GM18517 (cell line): Measurements from ENCODE around the gene DCBLD1.
"Not testable (repeated sequence)": the region's sequence is repeated elsewhere in the genome, so short reads cannot be mapped to it uniquely, and the experiment has no call there.

Experiments used
- ATAC-seq: cut with Tn5 transposase; IDR thresholded peaks from one replicate; pipeline ENCODE4 v1.9.1; 2021; ENCODE audit warnings: mild to moderate bottlenecking, moderate library complexity; ENCODE audit not compliant: unreplicated experiment

The DCBLD1 gene

GRCh38 chr6:117482240-117483003 is at the start of gene DCBLD1:
Gene DCBLD1, plus strand, starts transcription at chr6:117482674. Its CDS starts 108 bp downstream, at chr6:117482782.
- ATAC-seq, result peak; percentile 74

- ATAC-seq, result no peak
These were observed 41.6 kb upstream of the DCBLD1 start for GRCh38 chr6:117440706-117441525.

GRCh38 chr6:117441824-117442264 is 40.6 kb upstream of the DCBLD1 start:
- no peak for ATAC-seq

GRCh38 chr6:117442313-117442712 is 40.2 kb upstream of the DCBLD1 start:
- ATAC-seq, result not testable (repeated sequence)

- ATAC-seq, result no peak
These were observed 37.9 kb upstream of the DCBLD1 start for GRCh38 chr6:117444600-117444999.

- ATAC-seq, result no peak
These were observed 35.6 kb upstream of the DCBLD1 start for GRCh38 chr6:117446861-117447260.

- no peak for ATAC-seq
These were observed 34.5 kb upstream of the DCBLD1 start for GRCh38 chr6:117448011-117448410.

GRCh38 chr6:117448732-117449485 is 33.6 kb upstream of the DCBLD1 start:
- ATAC-seq, result no peak

- ATAC-seq, result no peak
These were observed 32.7 kb upstream of the DCBLD1 start for GRCh38 chr6:117449549-117450439.

- ATAC-seq, result no peak
These were observed 30.8 kb upstream of the DCBLD1 start for GRCh38 chr6:117451671-117452070.

GRCh38 chr6:117456250-117456649 is 26.2 kb upstream of the DCBLD1 start:
- ATAC-seq, result no peak

GRCh38 chr6:117456998-117457397 is 25.5 kb upstream of the DCBLD1 start:
- no peak for ATAC-seq

GRCh38 chr6:117459204-117459944 is 23.1 kb upstream of the DCBLD1 start:
- ATAC-seq, result no peak

- no peak for ATAC-seq
These were observed 18.5 kb upstream of the DCBLD1 start for GRCh38 chr6:117463762-117464665.

GRCh38 chr6:117464700-117465099 is 17.8 kb upstream of the DCBLD1 start:
- no peak for ATAC-seq

- ATAC-seq, result no peak
These were observed 16.8 kb upstream of the DCBLD1 start for GRCh38 chr6:117465691-117466090.

GRCh38 chr6:117467876-117468275 is 14.6 kb upstream of the DCBLD1 start:
- ATAC-seq, result no peak

- ATAC-seq, result not testable (repeated sequence)
These were observed 13.9 kb upstream of the DCBLD1 start for GRCh38 chr6:117468527-117468926.

- no peak for ATAC-seq
These were observed 13.1 kb upstream of the DCBLD1 start for GRCh38 chr6:117469356-117469755.
